Measurements from ENCODE around the gene WDR7.

Gene WDR7

GRCh38 chr18:57084331-57085271, 433.4 kb downstream of the WDR7 start:
- ATAC-seq (ENCODE audit: low read depth) (no peak), DNase-seq (ENCODE audit: low spot score) (no peak)
- TF ChIP-seq, protein P1, sequence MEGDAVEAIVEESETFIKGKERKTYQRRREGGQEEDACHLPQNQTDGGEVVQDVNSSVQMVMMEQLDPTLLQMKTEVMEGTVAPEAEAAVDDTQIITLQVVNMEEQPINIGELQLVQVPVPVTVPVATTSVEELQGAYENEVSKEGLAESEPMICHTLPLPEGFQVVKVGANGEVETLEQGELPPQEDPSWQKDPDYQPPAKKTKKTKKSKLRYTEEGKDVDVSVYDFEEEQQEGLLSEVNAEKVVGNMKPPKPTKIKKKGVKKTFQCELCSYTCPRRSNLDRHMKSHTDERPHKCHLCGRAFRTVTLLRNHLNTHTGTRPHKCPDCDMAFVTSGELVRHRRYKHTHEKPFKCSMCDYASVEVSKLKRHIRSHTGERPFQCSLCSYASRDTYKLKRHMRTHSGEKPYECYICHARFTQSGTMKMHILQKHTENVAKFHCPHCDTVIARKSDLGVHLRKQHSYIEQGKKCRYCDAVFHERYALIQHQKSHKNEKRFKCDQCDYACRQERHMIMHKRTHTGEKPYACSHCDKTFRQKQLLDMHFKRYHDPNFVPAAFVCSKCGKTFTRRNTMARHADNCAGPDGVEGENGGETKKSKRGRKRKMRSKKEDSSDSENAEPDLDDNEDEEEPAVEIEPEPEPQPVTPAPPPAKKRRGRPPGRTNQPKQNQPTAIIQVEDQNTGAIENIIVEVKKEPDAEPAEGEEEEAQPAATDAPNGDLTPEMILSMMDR (IDR thresholded peaks at IDR 0.05; ENCODE audit: poor library complexity, severe bottlenecking) = no peak
- H3K27ac ChIP-seq (ENCODE audit: poor library complexity, severe bottlenecking) = no peak overlapping the region
- H3K4me3 ChIP-seq (ENCODE audit: severe bottlenecking) = no peak overlapping the region
- H3K9me3 ChIP-seq (ENCODE audit: severe bottlenecking) = no peaks in the 10 kb centered on the region
- H3K27me3 ChIP-seq (ENCODE audit: insufficient read depth, poor library complexity, severe bottlenecking) = no peaks in the 10 kb centered on the region
- H3K4me1 ChIP-seq (ENCODE audit: insufficient read depth, poor library complexity, severe bottlenecking) = peaks cover 5% of the 10 kb centered on the region
- no peaks in the 10 kb centered on the region for H3K36me3 ChIP-seq (ENCODE audit: low read depth)

DNA sequence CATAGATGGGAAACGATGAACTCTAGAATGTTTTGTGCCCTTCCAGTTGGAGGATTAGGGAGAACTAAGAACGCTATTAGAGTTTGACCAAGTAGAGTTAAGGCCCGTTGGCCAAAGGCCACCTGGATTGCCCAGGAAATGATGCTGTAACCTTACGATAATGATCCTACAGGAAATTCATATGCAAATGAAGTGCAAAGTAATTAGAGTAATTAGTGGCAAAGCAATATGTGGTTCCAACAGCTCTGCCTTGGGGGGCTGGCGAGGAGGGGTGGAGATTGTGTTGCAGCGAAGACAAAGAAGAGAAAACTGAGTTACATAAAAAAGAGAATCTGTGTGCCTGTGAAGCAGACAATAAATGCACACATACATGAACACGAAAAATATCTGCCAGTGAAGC, 434.2 kb downstream of the WDR7 start:
- no peaks in the 10 kb centered on the region for H3K36me3 ChIP-seq (ENCODE audit: low read depth)
- no peak for DNase-seq (ENCODE audit: low spot score)
- H3K4me1 ChIP-seq (ENCODE audit: insufficient read depth, poor library complexity, severe bottlenecking) = peaks cover 5% of the 10 kb centered on the region
- TF ChIP-seq, protein P1 (IDR thresholded peaks at IDR 0.05; ENCODE audit: poor library complexity, severe bottlenecking) = no peak
- H3K27me3 ChIP-seq (ENCODE audit: insufficient read depth, poor library complexity, severe bottlenecking) = no peaks in the 10 kb centered on the region
- H3K4me3 ChIP-seq (ENCODE audit: severe bottlenecking) = no peak overlapping the region
- no peaks in the 10 kb centered on the region for H3K9me3 ChIP-seq (ENCODE audit: severe bottlenecking)
- ATAC-seq (ENCODE audit: low read depth) = no peak
- H3K27ac ChIP-seq (ENCODE audit: poor library complexity, severe bottlenecking) = no peak overlapping the region

GRCh38 chr18:57086163-57086562, 435.0 kb downstream of the WDR7 start:
- ATAC-seq (ENCODE audit: low read depth) (no peak), DNase-seq (ENCODE audit: low spot score) (no peak)
- TF ChIP-seq, protein P1 (IDR thresholded peaks at IDR 0.05; ENCODE audit: poor library complexity, severe bottlenecking) = no peak
- no peaks in the 10 kb centered on the region for H3K27me3 ChIP-seq (ENCODE audit: insufficient read depth, poor library complexity, severe bottlenecking)
- no peak overlapping the region for H3K4me3 ChIP-seq (ENCODE audit: severe bottlenecking)
- H3K27ac ChIP-seq (ENCODE audit: poor library complexity, severe bottlenecking) = no peak overlapping the region
- H3K4me1 ChIP-seq (ENCODE audit: insufficient read depth, poor library complexity, severe bottlenecking) = peaks cover 5% of the 10 kb centered on the region
- H3K36me3 ChIP-seq (ENCODE audit: low read depth) = no peaks in the 10 kb centered on the region
- no peaks in the 10 kb centered on the region for H3K9me3 ChIP-seq (ENCODE audit: severe bottlenecking)
